ENCODE data around the gene HVCN1.

HVCN1 gene

DNA sequence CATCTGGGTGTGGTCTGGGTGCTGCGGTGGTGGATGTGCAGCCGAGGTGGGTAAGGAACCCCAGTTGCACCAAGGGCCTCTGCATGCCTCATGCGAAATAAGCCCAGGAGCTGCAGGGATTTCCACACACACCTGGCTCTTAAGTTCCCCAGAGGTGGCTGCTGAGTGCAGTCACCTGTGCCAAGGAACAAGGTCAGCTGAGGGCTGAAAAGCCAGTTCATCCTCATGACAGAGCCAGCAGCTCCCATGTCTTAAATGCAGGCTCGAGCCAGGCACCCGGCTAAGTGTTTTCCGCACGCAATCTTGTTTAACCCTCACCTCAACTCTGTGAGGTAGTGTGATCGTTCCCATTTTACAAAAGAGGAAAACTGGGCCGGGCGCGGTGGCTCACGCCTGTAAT, 9.7 kb downstream of the HVCN1 start:
- H3K36me3 ChIP-seq (ENCODE audit: low read length) = no peaks in the 10 kb centered on the region
- H3K9ac ChIP-seq (ENCODE audit: low read length) = 0 out of 2 replicates have a peak overlapping the region, but pooled peaks have one; percentile 7
- no peak overlapping the region for H2AFZ ChIP-seq (ENCODE audit: low read depth, low read length, severe bottlenecking)
- no peaks in the 10 kb centered on the region for H3K79me2 ChIP-seq (ENCODE audit: insufficient read depth, low read length)
- no peak for TF ChIP-seq EZH2phosphoT487 (conservative IDR thresholded peaks at IDR 0.05; ENCODE audit: low read length)
- TF ChIP-seq, protein P1, sequence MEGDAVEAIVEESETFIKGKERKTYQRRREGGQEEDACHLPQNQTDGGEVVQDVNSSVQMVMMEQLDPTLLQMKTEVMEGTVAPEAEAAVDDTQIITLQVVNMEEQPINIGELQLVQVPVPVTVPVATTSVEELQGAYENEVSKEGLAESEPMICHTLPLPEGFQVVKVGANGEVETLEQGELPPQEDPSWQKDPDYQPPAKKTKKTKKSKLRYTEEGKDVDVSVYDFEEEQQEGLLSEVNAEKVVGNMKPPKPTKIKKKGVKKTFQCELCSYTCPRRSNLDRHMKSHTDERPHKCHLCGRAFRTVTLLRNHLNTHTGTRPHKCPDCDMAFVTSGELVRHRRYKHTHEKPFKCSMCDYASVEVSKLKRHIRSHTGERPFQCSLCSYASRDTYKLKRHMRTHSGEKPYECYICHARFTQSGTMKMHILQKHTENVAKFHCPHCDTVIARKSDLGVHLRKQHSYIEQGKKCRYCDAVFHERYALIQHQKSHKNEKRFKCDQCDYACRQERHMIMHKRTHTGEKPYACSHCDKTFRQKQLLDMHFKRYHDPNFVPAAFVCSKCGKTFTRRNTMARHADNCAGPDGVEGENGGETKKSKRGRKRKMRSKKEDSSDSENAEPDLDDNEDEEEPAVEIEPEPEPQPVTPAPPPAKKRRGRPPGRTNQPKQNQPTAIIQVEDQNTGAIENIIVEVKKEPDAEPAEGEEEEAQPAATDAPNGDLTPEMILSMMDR (IDR thresholded peaks at IDR 0.05; ENCODE audit: insufficient read depth, low read length, poor library complexity, severe bottlenecking) = no peak
- H3F3A ChIP-seq (ENCODE audit: insufficient read depth) = peaks cover 56% of the 10 kb centered on the region
- no peak overlapping the region for H3K4me3 ChIP-seq (ENCODE audit: insufficient read depth, low read length, poor library complexity, severe bottlenecking)
- H3K4me2 ChIP-seq (ENCODE audit: low read depth, low read length, poor library complexity, severe bottlenecking) = no peak overlapping the region
- H3K9me2 ChIP-seq (replicated peaks; ENCODE audit: insufficient read depth, low read length) = no peaks in the 10 kb centered on the region
- no peaks in the 10 kb centered on the region for H3K27me3 ChIP-seq (ENCODE audit: low read length)
- no peaks in the 10 kb centered on the region for H3K9me3 ChIP-seq (ENCODE audit: insufficient read depth, low read length)
- peak overlapping the region; percentile 95 for H3K27ac ChIP-seq (ENCODE audit: low read depth, low read length)
- H4K20me1 ChIP-seq (ENCODE audit: low read depth, low read length) = no peaks in the 10 kb centered on the region

DNA sequence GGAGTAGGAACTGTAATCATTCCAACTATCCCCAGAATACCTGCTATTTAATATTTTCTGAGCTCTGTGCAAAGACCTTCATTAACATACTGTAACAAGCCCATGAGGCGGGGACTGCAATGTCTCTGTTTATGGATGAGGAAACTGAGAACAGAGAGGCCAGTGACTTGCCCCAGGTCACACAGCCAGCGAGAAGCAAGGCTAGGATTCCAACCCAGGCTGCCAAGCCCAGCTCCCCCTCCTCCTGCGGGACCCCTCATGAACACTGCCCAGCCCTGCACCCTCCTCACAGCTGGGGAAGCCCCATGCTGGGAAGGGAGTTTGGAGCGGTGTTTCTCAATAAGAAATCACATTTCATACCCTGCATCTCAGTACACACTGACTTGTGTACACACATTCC, 10.9 kb downstream of the HVCN1 start:
- Histone ChIP-seq H4K20me1 (ENCODE audit: low read depth, low read length) (no peaks in the 10 kb centered on the region), H3K9ac (ENCODE audit: low read length) (peak overlapping the region; percentile 41), H3F3A (ENCODE audit: insufficient read depth) (peaks cover 60% of the 10 kb centered on the region), H3K36me3 (ENCODE audit: low read length) (no peaks in the 10 kb centered on the region), H3K27me3 (ENCODE audit: low read length) (no peaks in the 10 kb centered on the region), H2AFZ (ENCODE audit: low read depth, low read length, severe bottlenecking) (no peak overlapping the region), H3K9me3 (ENCODE audit: insufficient read depth, low read length) (no peaks in the 10 kb centered on the region), H3K27ac (ENCODE audit: low read depth, low read length) (peak overlapping the region; percentile 95), H3K4me2 (ENCODE audit: low read depth, low read length, poor library complexity, severe bottlenecking) (peak overlapping the region; percentile 53), H3K9me2 (replicated peaks; ENCODE audit: insufficient read depth, low read length) (no peaks in the 10 kb centered on the region), H3K4me3 (ENCODE audit: insufficient read depth, low read length, poor library complexity, severe bottlenecking) (peak overlapping the region; percentile 15), H3K79me2 (ENCODE audit: insufficient read depth, low read length) (no peaks in the 10 kb centered on the region)
- TF ChIP-seq, protein P1 (IDR thresholded peaks at IDR 0.05; ENCODE audit: insufficient read depth, low read length, poor library complexity, severe bottlenecking) = no peak
- TF ChIP-seq EZH2phosphoT487 (conservative IDR thresholded peaks at IDR 0.05; ENCODE audit: low read length) = no peak

DNA sequence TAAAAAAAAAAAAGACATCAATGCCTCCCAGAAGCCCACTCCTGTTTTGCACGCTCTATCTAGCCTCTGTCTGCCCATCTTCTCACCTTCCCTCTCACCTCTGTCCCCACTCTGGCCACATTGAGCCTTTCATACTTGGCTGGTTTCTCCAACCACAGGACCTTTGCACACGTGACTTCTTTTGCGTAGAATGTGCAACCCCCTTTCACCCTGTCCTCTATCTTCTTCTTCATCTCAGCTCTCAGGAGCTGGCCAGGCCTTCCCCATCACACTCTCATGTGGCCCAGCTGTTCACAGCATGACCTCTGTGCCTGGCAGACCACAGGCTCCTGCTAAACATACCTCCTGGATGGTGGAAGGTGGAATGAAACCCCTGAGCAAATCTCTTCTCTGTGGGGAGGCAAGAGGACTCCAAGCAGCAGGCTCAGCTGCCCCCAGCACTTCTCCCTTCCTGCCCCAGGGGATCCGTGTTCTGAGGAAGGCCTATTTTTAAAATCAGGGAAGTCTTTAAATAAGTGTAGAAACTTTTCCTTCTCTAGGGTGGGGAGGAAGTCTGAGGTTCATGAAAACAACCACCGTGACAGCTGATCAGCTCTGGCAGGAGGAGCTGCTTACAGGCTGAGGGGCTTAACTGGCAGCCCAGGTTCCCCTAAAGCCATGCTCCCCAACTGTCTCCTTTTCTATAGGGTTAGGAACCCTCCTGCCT, 11.6 kb downstream of the HVCN1 start:
- H3K4me2 ChIP-seq (ENCODE audit: low read depth, low read length, poor library complexity, severe bottlenecking) = peak overlapping the region; percentile 53

More for the DNA sequence above, 11.6 kb downstream of the HVCN1 start:
- Histone ChIP-seq H3K79me2 (ENCODE audit: insufficient read depth, low read length) (no peaks in the 10 kb centered on the region), H3K9me2 (replicated peaks; ENCODE audit: insufficient read depth, low read length) (no peaks in the 10 kb centered on the region), H3K9me3 (ENCODE audit: insufficient read depth, low read length) (no peaks in the 10 kb centered on the region), H3K9ac (ENCODE audit: low read length) (peak overlapping the region; percentile 41), H3F3A (ENCODE audit: insufficient read depth) (peaks cover 66% of the 10 kb centered on the region), H3K27ac (ENCODE audit: low read depth, low read length) (peak overlapping the region; percentile 95), H3K4me3 (ENCODE audit: insufficient read depth, low read length, poor library complexity, severe bottlenecking) (no peak overlapping the region), H3K27me3 (ENCODE audit: low read length) (no peaks in the 10 kb centered on the region), H4K20me1 (ENCODE audit: low read depth, low read length) (no peaks in the 10 kb centered on the region), H2AFZ (ENCODE audit: low read depth, low read length, severe bottlenecking) (no peak overlapping the region), H3K36me3 (ENCODE audit: low read length) (no peaks in the 10 kb centered on the region)
- TF ChIP-seq EZH2phosphoT487 (conservative IDR thresholded peaks at IDR 0.05; ENCODE audit: low read length) = no peak
- TF ChIP-seq, protein P1 (IDR thresholded peaks at IDR 0.05; ENCODE audit: insufficient read depth, low read length, poor library complexity, severe bottlenecking) = no peak
